ENCODE measurements around the gene TASP1.

TASP1 gene

GRCh38 chr20:13554706-13555105, 84.0 kb downstream of the TASP1 start:
- DNase-seq, result no peak

DNA sequence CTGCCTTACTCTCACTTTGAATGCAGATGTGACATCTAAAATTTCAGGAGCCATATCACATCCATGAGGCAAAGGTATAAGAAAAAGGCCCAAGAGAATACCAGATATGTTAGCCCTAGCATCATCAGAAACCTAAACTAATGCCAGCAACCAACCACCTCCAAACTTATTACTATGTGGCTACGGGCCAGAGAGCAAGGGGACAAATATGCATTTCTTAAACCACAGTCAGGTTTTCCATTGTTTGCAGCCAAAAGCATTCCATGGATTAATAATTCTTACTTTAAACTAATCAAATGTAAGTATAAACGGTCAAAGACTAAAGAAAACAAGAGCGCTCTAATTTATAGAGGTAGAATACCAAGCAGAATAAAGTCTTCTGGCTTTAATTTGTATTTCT, 84.7 kb downstream of the TASP1 start:
- DNase-seq, result no peak

DNA sequence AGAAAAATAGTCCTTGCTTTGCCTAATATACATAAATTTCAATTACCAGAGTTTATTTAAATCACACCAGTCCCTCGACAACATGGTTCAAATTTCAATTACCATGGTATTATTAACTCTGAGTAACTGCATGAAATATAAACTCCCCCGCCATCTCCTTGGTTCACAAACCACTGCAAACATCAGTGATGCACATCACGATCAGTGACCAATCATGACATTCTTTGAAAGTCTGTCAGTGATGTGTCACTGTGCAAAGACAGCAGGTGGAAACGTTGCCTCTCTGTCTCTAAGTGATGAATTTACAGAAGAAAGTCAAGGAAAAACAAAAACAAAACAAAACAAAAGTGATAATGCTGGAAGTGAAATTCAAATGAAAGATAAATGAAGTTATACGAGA, 86.7 kb downstream of the TASP1 start:
- no peak for DNase-seq

DNA sequence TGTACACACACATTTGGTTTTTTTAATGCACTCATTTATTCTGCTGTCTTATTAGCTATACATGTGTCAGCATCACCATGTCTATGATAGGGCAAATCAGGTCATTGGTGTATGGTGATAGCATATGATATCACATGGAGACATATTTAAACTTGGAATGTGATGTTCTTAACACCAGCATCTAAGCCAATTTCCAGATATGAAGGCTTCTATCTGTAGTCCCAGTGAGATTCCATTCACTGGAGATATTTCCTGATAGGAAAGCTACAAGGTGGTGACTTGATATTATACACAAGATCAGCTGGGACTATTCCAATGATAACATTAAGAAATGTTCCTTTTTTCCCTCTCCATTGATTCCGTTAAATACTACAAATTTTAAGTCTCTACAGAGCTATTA, 89.3 kb downstream of the TASP1 start:
- no peak for DNase-seq

DNA sequence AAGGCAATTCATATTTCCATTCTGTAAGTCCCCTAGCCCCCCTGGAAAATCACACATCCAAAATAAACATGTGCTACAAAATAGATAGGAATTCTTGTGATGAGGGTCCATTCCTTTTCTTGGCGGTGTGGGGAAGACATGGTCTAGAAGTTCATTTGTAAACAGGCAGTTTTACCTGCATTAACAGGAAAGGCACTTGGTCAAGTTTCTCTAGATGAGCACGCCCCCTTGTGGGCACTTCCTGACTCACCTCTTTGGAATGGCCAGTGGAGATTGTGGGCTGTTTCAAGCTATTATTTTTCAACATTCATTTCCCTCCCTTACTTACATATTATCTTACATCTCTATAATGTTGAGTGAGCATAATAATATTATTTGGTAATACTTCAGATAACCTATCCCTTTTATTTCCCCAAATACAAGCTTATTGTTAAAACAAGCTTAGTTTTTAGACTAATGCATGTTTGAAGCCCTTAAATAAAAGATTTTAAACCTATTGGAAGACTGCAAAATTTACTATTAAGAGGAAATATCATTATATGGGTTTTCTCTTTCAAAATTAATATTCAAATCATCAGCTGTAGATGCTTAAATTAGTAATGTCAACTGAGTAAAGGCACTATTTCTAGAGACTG, 92.1 kb downstream of the TASP1 start:
- peak; percentile 43 for DNase-seq

- DNase-seq, result no peak
These were observed 92.9 kb downstream of the TASP1 start for GRCh38 chr20:13545790-13546189.

GRCh38 chr20:13543783-13544182, 94.9 kb downstream of the TASP1 start:
- no peak for DNase-seq

DNA sequence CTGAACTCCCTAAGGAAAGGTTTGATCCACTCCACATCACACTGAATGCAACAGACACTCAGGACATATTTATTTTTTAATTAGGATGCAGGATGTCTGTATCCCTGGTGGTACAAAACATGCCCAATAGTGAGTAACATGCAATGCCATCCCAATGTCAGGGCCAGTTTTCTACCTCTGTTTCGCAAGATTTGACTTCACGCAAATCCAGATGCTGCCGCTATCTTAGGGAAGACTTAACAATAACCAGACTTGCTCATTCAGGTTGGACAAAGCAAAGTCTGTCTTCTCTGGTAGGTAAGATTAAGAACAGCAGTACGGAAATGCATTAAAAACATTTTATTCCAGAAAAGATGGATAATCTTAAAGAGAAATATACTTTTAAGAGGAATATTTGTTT, 103.1 kb downstream of the TASP1 start:
- no peak for DNase-seq

DNA sequence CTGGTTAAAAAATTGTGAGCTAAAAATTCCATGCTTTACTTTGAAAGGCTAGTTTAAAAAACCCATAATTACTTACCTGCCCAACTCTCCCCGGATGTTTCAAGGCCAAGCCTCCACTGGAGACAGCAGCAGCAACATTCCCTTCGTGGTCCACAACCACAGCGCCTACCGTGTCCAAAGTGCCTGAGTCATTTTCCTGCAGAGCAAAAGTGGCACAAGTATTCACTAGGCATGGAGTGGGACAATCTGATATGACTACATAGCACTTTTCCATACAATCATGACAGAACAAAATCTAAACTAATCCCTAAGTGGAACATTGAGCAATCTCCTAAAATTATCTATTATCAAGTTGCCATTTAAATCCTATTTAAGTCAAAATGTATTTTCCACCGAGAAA, 104.8 kb downstream of the TASP1 start:
- DNase-seq, result no peak

GRCh38 chr20:13530146-13530545, 108.6 kb downstream of the TASP1 start:
- no peak for DNase-seq

DNA sequence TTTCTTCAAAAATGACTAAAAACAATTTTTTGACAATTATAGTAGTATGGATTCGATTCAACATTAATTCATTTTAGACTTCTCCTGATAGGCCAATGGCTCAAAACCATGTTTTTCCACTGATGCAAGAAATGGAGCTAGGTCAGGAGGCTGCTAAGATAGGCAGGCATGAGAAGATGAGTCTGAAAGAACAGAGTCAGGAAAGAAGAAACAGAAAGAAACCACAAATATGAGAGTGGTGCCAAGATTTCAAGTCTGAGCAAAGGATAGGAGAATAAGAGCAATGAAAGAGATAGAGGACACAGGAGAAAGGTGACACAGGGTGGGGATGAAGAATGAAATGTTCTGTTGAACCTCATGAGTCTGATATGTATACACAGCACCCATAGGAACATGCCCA, 112.2 kb downstream of the TASP1 start:
- no peak for DNase-seq

DNA sequence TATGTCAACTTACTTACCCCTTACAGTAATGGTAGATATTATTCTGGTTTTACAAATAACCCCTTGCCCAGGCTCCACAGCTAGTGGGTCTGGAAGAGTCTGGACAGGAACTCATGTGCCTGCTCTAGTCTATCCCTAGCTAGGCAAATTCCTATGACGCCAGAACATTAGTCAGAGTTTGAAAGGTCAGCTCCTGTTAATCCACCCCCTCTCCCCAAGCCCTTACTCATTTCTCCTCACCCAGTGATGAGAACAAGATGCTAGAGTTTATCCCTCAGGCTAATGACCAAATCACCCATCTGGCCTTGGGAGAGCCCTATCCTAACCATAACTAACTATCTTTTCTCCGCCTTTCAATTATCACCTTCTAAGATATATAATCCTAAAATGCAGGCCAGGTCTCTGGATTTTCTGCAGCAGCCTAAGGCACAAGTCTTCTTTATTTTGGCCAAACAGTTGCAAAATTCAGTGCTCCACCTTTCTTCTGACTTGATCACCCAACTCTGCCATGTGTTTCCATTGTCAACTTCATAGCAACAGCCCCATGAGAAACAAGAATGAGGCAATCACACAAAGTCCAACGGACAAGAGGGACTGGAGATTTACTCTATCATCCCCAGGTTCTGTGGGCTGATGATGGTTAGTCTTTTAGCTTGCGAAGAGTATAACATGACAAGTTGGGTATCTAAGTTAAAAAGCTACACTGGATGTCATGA, 113.3 kb downstream of the TASP1 start:
- DNase-seq, result no peak

DNA sequence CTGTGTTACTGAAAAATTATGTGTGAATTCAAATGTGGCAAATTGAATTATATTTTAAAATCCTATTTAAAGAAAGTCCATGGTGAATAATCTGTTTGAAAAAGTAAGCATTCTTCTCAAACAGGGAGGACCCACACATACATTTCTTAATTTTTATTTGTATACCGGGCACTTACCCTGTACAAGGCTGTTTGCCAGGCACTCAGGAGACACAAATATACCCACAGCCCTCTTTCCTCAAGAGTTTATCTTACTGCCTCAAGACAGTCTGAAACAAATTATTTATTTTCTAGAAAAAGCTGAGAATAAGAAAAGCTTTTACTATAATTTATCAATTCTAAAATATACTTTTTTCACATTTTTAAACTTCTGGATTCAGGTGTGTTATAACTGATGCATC, 114.4 kb downstream of the TASP1 start:
- DNase-seq, result no peak

- DNase-seq, result no peak
These were observed 120.9 kb downstream of the TASP1 start for GRCh38 chr20:13517831-13518230.

GRCh38 chr20:13515796-13516558, 122.8 kb downstream of the TASP1 start:
- no peak for DNase-seq

DNA sequence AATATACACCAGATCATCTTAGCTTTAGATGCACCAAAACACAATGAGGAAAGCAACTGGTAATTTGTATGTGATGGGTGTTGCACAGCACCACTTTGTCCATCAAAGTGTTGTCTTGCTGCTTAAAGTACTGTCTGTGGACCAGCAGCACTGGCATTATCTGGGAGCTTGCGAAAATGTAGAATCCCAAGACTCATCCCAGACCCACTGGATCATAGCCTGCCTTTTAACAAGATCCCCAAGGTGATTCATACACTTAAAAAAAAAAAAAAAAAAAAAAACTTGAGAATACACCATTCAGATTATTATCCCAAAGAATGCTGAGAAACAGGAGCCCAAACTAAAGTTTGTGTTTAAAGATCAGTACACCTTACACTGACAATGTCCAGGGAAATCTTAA, 123.4 kb downstream of the TASP1 start:
- no peak for DNase-seq

DNA sequence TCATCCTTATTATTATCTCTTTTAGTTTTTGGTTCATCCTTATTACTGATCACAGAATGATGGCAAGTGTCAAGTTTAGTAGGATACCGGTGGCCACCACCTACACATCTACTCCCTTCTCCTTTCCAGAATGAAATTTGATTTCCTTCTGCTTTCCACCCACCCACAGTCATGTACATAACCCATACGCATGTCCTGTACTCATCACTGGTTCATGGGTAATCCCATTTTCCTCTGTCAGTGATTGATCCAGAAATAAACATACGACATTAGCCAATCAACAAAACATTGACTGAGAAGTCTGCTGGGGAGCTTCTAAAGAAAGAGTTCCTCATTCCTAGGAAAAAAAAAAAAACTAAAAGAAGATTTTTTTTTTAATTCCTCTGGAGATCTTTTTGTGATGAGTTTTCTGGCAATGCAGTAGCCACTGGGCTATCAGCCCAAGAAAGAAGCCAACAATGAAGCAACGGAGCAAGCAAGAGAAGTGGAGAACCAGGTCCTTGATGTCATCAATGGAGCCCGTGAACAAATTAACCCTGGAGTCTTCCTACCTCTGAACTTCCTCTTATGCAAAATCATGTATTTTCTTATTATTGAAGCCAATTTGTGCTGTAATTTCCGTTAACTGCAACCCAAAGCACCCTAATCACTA, 127.8 kb downstream of the TASP1 start:
- no peak for DNase-seq

DNA sequence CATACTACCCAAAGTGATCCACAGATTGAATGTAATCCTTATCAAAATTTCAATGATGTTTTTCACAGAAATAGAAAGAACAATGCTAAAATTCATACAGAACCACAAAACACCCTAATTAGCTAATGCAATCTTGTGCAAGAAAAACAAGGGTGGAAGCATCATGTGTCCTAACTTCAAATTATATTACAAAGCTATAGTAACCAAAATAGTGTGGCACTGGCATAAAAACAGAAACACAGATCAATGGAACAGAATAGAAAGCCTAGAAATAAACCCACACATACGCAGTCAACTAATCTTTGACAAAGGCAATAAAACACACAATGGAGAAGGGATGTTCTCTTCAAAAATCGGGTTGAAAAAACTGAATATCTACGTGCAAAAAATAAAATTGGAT, 131.1 kb downstream of the TASP1 start:
- DNase-seq, result no peak

- DNase-seq, result no peak
These were observed 137.2 kb downstream of the TASP1 start for GRCh38 chr20:13501500-13501899.

- DNase-seq, result no peak
These were observed 144.7 kb downstream of the TASP1 start for GRCh38 chr20:13494019-13494418.

GRCh38 chr20:13493143-13493542, 145.6 kb downstream of the TASP1 start:
- no peak for DNase-seq

DNA sequence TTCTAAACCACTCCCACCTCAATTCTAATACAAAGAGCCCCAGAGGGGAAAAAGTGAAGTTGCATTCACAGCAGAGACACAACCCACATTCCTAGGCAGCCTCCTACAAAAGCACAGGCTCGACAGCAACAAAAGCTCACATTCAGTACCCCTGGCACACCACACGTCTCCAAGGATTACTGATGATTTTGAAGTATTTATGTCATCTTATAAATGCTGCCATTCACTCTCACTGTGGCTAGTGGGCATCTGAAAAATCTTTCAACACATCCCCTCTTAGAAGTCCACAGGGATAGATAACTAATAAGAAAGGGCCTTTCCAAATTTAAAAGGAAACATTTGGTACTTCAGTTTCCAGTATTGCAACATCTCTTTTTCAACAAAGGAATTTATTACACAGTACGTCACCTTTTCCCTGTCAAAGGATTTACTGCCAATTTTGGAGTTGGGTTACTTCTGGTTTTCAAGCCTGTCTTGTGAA, 146.7 kb downstream of the TASP1 start:
- DNase-seq, result no peak

DNA sequence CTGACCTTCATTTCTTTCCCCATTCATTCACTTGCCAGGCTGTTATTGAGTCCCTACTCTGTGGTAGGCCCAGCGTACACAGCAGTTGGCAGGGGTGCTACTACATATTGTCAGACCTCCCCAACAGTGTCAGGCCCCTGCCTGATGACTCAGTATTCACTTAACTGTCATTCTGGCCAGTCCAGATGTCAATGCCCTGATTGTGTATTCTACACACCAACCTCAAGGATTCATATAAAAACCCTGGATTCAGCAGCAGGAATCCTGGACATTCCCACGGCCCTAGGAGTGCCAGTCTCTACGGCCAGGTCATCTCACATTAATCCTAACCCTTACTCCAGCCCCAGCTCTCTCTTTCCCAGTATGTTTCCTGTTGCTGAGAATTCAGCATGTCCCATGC, 151.5 kb downstream of the TASP1 start:
- no peak for DNase-seq

DNA sequence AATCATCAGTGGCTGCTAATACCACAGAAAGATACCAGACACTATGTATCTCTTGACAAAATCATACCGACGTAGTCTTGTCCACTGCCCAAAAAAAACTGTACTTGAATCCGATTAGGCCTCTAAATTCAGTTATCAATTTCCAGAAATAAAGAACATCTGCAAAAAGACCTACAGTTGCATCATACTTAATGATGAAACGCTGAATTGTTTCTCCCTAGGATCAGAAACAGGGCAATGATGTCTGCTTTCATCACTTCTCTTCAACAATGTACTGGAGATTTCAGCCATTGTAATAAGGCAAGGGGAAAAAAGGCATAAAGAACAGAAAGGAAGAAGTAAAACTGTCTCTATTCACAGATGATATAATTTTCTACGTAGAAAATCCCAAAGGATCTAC, 152.0 kb downstream of the TASP1 start:
- DNase-seq, result no peak

All from NCI-H1092 treated with DMSO at 0.1 percent for 48 hours (cell line).